ENCODE measurements around the gene SLC1A7.
"Not testable (repeated sequence)": the region's sequence is repeated elsewhere in the genome, so short reads cannot be mapped to it uniquely, and the experiment has no call there.

Gene SLC1A7

GRCh38 chr1:53142226-53142853 lies at the start of gene SLC1A7:
Gene SLC1A7 (minus strand): TSS chr1:53142638. CDS start chr1:53142449, 189 bp downstream.
- no peak for DNase-seq

DNA sequence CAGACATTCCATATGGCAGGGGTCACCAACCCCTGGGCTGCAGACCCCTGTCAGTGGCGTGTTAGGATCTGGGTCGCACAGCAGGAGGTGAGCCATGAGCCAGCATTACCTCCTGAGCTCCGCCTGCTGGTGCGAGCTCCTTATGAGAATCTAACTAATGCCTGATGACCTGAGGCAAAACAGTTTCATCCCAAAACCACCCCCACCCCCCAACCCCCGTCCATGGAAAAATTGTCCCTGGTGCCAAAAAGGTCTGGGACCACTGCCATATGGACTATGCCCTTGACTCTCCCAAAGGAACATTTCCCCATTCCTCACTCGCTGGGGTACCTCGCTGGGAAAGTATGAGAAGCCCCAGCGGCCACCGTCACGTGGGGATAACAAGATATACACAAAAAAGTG lies 47.8 kb upstream of the SLC1A7 start:
- no peak for DNase-seq

GRCh38 chr1:53189061-53189460 lies 46.6 kb upstream of the SLC1A7 start:
- DNase-seq, result no peak

DNA sequence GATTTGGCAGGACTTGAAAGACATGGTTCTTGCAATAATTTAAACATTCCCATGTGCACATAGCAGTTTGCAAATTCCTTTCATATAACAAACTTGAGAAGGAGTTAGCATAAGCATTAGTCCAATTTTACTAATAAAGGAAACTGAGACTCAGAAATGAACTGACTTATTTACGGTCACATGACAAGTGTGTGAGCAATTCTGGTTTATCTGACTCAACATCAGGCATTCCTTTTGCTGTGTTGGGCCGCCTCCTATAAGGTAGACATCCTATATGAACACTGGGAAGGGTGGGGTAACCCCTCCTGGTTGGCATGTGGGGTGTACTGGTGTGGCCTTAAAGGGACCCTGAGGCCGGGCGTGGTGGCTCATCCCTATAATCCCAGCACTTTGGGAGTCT lies 45.7 kb upstream of the SLC1A7 start:
- DNase-seq, result no peak

DNA sequence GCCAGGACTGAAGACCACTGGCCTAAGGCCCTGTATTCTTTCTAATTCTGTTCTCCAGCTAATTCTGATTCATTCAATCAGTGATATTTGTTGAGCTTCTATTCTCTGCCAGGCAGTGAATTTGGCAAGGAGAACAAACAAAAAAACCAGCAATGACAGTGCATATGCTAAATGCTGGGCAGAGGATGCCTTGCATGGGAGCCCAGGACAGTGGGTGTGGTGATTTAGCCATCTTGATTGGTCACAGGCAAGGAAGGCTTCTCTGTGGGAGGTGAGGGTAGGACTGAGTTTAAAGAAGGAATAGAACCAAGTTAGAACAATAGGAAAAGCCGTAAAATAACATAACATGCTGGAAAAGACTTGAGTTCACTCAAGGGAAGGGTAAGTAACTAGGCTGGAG lies 45.0 kb upstream of the SLC1A7 start:
- no peak for DNase-seq

DNA sequence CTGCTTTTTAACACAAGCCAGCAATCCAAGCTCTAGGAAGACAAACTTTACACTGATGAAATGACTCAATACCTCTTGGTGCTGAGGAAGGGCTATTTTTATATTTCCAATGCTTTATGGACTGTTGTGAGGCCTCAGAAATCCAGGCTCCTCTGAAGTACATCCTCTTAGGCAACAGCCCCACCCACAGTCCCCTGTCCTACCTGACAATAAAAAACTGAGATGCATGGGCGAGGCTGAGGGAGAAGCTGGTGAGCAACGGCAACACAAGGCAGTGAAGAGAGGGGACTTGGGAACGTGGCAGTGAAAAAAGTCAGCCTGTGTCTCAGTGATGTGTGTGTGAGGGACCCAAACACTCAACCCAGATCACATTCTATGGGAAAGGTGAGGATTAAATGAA lies 44.1 kb upstream of the SLC1A7 start:
- DNase-seq, result no peak

DNA sequence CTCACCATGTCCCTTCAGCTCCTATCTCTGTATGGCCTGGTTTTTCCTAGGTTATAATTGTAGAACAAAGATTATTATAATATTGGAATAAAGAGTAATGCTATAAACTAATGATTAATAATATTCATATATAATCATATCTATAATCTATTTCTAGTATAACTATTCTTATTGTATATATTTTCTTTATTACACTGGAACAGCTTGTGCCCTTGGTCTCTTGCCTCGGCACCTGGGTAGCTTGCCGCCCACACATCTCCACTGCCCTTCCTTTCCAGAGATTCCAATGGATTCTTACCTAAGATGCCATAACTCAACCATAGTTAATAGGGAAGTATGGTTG lies 43.5 kb upstream of the SLC1A7 start:
- DNase-seq, result not testable (repeated sequence)

- no peak for DNase-seq
These were observed 40.9 kb upstream of the SLC1A7 start for GRCh38 chr1:53183095-53183990.

DNA sequence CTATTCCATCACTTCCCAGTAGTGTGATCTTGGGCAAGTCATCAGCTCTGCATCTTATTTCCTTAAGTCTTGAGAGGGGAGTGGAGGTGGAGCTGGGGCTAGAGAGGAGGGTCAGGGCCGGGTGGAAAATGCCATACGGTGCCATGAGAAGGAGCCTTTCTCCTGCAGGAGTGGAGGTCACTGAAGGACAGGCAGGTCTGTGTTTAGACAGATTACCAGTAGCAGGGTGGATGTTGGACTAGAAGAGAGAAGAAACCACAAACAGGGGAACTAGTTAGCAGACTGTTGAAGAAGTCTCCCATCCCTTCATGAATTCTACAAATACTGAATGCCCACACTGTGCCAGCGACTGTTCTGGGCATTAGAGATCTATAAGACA lies 40.3 kb upstream of the SLC1A7 start:
- DNase-seq, result no peak

DNA sequence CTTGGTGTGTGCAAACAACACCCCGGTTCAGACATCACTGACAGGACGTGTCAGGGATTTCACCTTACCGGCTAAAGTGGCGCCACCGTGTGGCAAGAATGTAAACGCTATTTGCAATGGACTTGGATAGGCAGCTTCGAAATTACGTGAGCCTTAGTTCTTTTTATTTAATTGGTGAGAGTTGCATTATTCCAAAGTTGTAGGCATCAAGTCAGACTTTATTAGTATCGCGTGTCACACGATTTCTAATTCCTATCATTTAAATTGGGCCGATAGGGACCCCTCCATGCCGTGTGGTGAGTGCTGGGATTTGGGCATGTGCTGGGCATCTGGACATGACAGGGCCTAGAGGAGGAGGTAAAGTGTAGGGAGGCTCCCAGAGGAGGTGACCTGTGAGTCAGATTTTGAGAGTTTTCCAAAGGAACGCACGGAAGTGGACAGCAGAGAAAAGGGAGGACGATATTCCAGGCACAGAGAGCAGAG lies 39.7 kb upstream of the SLC1A7 start:
- DNase-seq, result peak; percentile 19

- DNase-seq, result no peak
These were observed 38.5 kb upstream of the SLC1A7 start for GRCh38 chr1:53180951-53181350.

DNA sequence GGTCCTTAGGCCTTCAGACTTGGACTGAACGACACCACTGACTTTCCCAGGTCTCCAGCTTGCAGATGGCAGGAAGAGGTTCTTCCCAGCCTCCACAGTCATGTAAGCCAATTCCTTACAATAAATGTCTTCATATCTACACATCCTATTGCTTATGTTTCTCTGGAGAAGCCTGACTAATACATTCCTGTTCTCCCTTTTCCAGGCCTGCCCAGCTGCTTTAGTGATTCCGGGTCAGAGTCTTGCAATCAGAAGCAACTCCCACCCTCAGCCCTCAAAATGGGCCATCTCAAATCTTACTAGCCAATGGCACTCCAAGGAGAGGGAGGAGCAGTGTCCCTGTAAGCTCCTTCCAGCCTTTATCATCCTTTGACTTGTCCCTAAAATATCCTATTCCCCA lies 37.8 kb upstream of the SLC1A7 start:
- no peak for DNase-seq

DNA sequence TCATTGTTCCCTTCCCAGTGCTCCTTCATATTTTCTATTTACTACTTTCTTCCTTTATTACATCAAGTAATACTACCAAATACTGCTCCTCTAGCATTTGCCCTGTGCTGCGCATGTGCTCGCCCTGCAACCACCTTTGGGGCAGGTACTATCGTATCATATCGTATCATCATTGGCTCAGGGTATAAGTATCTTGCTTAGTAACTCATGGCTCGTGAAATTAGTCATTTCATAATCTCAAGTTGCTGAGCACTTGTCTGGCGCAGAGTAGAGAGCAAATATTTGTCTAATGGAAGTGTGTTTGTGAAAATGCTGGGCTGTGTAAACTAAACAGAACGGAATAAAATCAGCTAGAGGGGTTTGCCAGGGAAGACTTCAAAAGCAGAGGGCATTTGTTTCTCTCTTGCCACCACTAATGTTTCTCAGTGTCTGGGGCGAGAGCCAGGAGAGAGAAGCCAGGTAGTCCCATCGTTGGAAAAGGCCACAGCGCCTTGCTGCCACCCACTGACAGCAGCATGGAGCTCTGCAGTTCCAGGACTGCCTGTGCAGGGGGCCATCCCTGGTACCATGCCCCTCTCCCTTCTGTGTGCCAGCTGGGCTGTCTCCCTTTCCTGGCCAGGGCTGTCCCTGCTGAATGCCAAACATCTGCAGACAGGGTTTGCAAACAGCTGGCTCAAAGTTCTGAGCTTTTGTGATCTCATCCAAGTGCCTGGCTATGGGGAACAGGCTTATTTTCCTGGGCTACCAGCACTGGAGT lies 34.2 kb upstream of the SLC1A7 start:
- peak; percentile 47 for DNase-seq

DNA sequence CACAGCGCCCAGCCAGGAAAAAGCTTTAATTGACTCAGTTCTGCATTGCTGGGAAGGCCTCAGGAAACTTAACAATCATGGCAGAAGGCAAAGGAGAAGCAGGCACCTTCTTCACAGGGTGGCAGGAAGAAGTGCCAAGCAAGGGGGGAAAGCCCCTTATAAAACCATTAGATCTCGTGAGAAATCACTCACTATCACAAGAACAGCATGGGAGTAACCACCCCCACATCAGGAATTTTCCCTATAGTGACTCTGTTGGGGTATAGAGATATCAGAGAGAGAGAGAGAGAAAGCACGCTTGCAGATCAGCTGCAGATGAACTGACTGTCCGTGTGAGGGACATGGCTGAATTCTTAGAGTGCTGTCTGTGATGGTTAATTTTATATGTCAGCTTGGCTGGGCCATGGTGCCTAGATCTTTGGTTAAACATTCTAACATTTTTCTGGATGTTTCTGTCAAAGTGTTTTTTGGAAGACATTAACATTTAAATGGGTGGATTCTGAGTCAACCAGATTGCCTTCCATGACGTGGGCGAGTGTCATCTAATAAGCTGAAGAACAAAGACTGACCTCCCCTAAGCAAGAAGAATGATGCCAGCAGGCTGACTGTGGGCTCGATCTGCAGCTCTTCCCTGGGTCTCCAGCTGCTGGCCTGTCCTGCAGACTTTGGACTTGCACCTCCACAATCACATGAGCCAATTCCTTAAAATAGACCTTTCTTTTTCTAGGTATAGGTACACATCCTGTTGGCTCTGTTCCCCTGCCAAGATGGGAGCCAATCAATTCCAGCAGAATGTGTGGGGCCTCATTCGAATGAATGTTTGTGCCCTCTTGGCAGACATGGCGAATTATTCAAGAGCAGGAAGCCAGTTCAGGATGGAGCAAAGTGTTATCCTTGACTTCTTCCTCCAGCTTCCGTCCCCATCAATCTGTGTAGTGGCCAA lies 32.8 kb upstream of the SLC1A7 start:
- DNase-seq, result peak; percentile 8

DNA sequence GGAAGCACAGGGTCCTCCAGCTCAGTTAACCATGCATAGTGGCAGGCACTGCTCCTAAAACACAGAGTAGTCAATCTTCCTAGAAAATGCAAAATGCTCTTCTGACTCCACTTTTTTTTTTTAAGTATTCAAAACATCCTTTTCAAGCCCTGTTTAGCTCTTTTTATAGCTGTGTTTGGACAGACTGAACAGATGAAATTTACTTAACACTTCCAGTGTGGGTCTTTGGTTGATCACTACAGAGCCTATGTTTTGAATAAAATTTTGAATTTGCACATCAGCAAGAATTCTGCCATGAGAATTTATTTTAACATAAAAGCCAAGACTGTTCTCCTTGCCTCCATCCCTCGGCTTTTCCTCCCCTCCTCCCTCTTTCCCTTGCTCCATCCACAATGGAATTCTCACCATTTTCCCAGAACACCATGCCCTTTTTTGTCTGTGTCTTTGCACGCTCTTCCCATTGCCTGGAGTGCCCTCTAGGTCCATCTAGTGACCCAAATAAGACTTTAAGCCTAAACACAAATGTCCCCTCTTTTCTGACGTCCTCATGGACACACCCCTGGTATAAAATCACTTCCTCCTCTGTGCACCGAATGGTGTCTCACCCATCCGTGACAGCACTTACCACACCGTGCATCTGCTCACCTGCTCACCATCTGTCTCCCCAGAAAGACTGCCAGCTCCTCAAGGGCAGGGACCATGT lies 30.1 kb upstream of the SLC1A7 start:
- DNase-seq, result peak; percentile 30

DNA sequence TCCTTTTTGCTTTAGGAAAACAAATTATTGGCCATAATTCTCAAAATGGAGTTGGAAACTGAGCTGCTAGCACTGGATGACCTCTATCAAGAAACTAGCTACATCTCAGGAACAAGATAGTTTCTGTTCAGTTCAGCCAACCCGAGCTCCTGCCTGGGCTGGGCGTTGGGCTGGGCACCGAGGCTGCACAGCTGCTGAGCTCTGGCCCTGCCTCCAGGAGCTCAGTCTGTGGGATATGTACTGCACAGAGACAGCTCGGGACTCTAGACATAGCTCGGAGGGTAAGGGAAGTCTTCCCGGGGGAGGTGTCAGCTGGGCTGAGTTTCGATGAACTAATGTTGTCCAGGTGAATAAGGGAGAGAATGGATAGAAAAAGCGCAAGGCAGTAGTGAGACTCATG lies 24.5 kb upstream of the SLC1A7 start:
- no peak for DNase-seq

GRCh38 chr1:53166366-53166765 lies 23.9 kb upstream of the SLC1A7 start:
- no peak for DNase-seq

DNA sequence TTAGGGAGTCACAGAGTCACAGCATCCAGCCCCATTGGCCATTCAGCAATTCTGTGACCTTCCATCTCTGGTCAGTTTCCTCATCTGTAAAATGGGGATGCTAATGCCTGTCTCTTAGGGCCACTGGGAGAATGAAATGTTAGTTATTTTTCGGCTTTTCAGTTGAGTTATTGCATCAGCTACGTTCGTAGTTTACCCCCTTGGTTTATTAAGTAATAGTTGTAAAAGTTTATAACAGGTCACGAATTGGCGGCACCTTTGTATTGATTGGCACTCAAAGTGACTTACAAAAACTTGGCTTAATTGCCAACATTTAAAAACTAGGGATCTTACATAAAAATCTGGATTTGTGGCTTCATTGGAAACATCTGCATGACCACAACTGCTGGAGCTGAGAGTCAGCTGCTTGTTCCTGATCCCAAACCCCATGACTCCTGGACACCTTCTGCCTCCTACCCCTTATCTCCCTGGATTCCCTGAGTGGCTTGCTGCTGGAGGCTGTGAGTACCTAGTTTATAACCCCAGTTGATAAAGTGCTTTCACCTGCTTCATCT lies 23.0 kb upstream of the SLC1A7 start:
- DNase-seq, result no peak

DNA sequence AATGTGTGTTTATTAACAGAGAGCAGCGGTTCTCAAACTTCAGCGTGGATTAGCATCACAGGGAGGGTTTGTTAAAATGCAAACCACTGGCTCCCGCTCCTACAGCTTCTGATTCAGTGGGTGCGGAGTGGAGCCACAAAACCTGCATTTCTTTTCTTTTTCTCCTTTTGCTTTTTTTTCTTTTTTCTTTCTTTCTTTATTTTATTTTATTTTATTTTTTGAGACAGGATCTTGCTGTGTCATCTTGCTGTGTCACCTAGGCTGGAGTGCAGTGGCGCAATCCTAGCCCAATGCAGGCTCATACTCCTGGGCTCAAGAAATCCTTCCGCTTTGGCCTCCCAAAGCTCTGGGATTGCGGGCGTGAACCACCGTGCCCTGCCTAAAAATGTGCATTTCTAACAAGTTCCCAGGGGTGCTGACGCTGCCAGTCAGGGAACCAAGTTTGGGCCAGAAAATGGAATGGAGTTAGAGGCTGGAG lies 20.9 kb upstream of the SLC1A7 start:
- DNase-seq, result no peak

DNA sequence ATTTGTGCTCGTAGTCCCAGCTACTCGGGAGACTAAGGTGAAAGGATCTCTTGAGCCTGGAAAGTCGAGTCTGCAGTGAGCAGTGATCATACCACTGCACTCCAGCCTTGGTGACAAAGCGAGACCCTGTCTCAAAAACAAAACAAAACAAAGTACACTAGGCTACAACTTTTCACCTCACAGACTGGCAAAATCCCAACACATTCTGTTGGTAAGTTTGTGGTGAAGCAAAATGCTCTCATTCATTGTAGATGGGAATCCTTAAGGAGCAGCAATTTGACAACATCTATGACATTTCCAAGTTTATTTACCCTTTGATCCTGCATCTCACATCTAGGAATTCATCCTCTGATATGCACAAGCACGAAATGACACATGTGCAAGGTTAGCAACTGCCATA lies 20.2 kb upstream of the SLC1A7 start:
- DNase-seq, result no peak

GRCh38 chr1:53160924-53161378 lies 18.5 kb upstream of the SLC1A7 start:
- DNase-seq, result no peak
